ENCODE data around the gene MMP12. TPM values are rescaled to one million over a fixed set of nuclear protein-coding genes. Genes with fewer than 3 reads are reported as not detected.

The MMP12 gene
- total RNA-seq, 1 experiment from 2014 or later = not detected

GRCh38 chr11:102921587-102922220 lies 46.9 kb upstream of the MMP12 start:
- no peak for DNase-seq
- no peaks in the 10 kb centered on the region for H3K9me3 ChIP-seq (ENCODE audit: control insufficient read depth, low read depth, low read length)
- no peaks in the 10 kb centered on the region for H4K20me1 ChIP-seq (ENCODE audit: control insufficient read depth, insufficient read depth, insufficient read length)
- no peak overlapping the region for H3K14ac ChIP-seq (ENCODE audit: insufficient read depth, low read length)
- H3K36me3 Mint-ChIP-seq (ENCODE audit: insufficient read depth in 1 of 3, low read depth in 3 of 3) = no peaks in the 10 kb centered on the region
- no peak overlapping the region for H2BK5ac ChIP-seq (ENCODE audit: insufficient read length, low read length)
- no peaks in the 10 kb centered on the region for H3K4me1 ChIP-seq (ENCODE audit: insufficient read depth, low read length)
- no peak overlapping the region for H3T11ph ChIP-seq (ENCODE audit: low read length)
- no peak for TF ChIP-seq CTCF (conservative IDR thresholded peaks at IDR 0.05)
- no peak overlapping the region for H3K23ac ChIP-seq (ENCODE audit: insufficient read length, low read depth, low read length)
- H3K27ac Mint-ChIP-seq = no peak overlapping the region
- H3K9ac ChIP-seq (ENCODE audit: extremely low read depth, insufficient read length, low read length) = no peak overlapping the region
- H3K4me1 Mint-ChIP-seq = no peaks in the 10 kb centered on the region
- no peak overlapping the region for H4K5ac ChIP-seq (ENCODE audit: insufficient read length, low read depth, low read length)
- no peak overlapping the region for H2BK15ac ChIP-seq (ENCODE audit: low read depth, low read length)
- no peaks in the 10 kb centered on the region for H3K27me3 ChIP-seq (ENCODE audit: insufficient read depth, low read length)
- no peak overlapping the region for H4K8ac ChIP-seq (replicated peaks; ENCODE audit: insufficient read length, low read depth, low read length)
- no peak overlapping the region for H2BK12ac ChIP-seq (ENCODE audit: insufficient read length, low read depth, low read length)
- H2AFZ ChIP-seq (ENCODE audit: low read length) = no peak overlapping the region
- H3K79me2 ChIP-seq (ENCODE audit: insufficient read depth, low read length) = no peaks in the 10 kb centered on the region
- no peaks in the 10 kb centered on the region for H3K27me3 Mint-ChIP-seq (ENCODE audit: low read depth)
- H3K4me2 ChIP-seq (ENCODE audit: insufficient read depth, insufficient read length, low read length) = no peak overlapping the region
- H3K9me3 Mint-ChIP-seq = no peaks in the 10 kb centered on the region
- no peaks in the 10 kb centered on the region for H3K79me1 ChIP-seq (ENCODE audit: insufficient read depth, low read depth, low read length, poor library complexity, severe bottlenecking)
- no peak overlapping the region for H3K4ac ChIP-seq (ENCODE audit: low read depth, low read length)
- H2AK5ac ChIP-seq (ENCODE audit: insufficient read length, low read length) = no peak overlapping the region
- H3K23me2 ChIP-seq (ENCODE audit: insufficient read length, low read depth, low read length, poor library complexity, severe bottlenecking) = no peaks in the 10 kb centered on the region
- H3K56ac ChIP-seq (ENCODE audit: insufficient read length, low read depth, low read length) = no peak overlapping the region
- no peak overlapping the region for H4K91ac ChIP-seq (ENCODE audit: insufficient read length, low read depth, low read length)
- H3K18ac ChIP-seq (ENCODE audit: insufficient read length, low read depth, low read length) = no peak overlapping the region
- no peak overlapping the region for H2BK120ac ChIP-seq (ENCODE audit: low read depth, low read length, poor library complexity, severe bottlenecking)
- H2BK20ac ChIP-seq (ENCODE audit: low read depth, low read length, poor library complexity, severe bottlenecking) = no peak overlapping the region
- WGBS (ENCODE audit: extremely low coverage, insufficient read length, low lambda C conversion rate) = no CpG with 5 or more reads among the region's 3 CpGs
- H3K27ac ChIP-seq (ENCODE audit: insufficient read length, low read depth, low read length) = no peak overlapping the region
- no peak overlapping the region for H3K4me3 Mint-ChIP-seq
